Muscle of arm (tissue), 12 donors: ENCODE data around the gene GRIK1. TPM values are rescaled to one million over a fixed set of nuclear protein-coding genes. Genes with fewer than 3 reads are reported as not detected.

Experiments
- DNase-seq: peaks from one replicate; pipeline ENCODE4 v3.0.0-alpha.2; 2013
- polyA plus RNA-seq, 12 donors: library from polyadenylated mRNA; unstranded; fragments of 120-200 nt; gene quantifications; one replicate each; pipeline ENCODE4 v1.2.1, GENCODE V29; 2013; ENCODE audit not compliant: insufficient read length in 12 of 12

Gene GRIK1
- polyA plus RNA-seq, 12 donors, result 0.34 to 10.0 (median 0.61) TPM; not detected in 2

DNA sequence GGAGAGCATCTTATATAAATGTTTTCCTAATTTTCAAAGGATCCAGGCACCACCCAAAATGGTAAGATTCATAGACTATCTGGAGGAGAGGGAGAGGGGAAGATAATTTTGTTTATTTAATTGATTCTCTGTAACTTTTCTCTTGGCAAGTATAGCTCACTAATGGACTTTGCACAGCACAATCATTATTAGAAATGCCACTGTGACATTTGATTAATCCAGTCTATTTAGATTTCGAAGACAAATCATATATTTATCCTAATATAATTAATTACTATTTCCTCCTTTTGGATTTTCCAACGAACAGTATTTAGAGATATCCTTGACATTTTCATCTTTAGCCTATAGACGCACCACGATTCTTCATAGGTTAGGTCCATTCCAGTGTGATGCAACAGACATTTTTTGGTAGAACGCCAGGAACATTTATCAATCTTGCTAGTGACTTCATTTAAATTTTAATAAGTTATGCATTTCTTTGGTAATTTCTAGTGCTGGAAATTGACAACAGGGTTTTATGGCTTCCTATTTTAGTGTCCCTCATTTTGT, 152.4 kb downstream of the GRIK1 start:
- no peak for DNase-seq

DNA sequence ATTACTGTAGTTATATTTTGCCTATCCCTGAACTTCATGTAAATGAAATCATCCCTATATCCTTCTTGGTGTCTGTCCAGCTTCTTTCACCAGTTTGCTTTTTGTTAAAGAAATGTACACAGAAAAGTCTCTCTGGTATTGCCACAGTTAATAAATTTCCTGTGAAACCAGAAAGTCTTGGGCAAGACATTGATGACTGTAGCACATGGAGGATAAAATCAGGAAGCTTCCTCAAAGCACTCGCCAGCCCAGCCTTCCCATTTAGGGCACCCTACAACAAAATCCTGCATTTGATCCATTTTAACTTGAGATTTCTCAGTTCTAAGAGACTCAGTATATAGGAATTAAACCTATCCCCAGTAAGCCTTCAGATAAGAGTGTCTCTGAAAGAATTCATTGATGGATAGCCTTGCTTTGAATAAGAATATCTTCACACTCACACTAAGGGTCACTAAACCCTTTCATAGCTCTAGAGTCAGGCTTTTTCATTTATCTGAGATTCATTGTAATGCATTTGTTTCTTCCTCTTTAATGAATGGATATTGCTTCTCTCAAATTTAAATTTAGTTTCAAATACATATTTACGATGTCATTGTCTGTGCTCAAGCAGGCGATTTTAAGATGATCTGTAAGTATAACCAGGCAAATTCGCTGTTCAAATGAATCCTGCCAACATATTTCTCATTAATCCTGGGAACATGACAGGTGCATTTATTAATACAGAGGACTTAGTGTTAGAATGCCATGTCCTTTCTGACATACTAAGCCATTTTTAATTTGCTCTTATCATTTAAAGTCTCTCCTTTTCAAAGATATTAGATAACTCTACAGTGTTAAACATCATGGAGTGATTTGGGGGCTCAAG, 153.1 kb downstream of the GRIK1 start:
- no peak for DNase-seq

DNA sequence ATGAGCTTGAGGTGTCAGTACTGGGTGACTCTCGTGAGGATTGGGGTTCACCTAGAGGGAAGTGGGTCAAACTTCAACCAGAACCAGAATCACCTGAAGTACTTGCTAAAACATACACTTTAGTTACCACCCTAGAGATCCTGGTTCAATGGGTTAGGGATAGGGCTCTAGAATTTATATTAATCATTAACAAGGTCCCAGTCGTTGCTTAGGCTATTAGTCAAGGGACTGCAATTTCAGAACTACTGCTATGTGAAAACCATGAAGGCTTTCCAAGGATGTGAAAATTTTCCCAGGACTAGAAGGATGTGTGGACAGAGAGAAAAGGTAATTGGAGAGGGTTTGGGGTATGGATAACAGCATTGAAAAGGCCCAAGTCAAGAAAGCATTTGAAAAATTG, 162.6 kb downstream of the GRIK1 start:
- no peak for DNase-seq

DNA sequence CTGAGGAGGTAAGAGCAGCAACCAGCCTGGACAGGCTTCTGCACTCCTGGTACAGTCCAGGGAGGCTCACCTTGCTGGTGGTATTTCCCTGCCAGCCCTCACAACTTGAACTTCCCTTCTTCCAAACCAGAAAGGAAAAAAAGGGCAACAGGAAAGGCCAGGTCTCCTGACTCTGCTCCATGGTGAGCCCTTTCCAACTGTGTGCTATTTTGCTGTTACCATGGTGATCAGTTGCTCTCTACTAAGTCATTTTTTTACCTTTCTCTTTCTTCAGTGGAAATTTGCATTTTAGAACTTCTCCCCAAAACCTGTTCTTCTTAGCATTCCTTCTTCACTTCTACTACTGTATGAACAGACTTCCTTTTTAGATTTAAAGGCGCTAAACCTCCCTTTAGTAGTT, 164.3 kb downstream of the GRIK1 start:
- peak; percentile 7 for DNase-seq

DNA sequence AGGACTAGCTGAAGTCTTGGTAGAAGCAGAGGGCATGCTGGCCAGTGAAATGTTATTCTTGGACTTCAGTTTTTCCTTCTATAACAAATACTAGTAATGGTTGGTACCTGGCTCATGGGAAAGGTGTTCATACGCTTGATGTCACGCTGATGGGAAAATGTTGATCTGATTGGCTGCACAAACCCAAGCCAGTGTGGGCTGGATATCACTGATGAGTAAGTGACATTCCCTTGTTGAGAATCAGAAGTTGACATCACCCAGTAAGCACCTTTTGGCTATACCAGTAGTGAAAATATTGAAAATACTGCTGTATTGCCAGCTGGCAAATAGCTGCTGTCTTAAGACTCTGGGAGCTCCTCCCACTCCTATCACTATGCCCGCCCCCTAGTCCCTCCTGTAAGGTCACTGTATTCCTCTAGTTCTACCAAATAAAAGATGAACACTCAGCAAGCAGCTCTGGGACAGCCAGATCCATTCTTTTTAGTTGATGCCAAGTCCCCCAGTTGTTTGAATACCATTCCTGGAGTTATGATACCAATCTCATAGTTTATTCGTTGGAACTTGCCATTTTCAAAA, 168.2 kb downstream of the GRIK1 start:
- DNase-seq, result no peak

DNA sequence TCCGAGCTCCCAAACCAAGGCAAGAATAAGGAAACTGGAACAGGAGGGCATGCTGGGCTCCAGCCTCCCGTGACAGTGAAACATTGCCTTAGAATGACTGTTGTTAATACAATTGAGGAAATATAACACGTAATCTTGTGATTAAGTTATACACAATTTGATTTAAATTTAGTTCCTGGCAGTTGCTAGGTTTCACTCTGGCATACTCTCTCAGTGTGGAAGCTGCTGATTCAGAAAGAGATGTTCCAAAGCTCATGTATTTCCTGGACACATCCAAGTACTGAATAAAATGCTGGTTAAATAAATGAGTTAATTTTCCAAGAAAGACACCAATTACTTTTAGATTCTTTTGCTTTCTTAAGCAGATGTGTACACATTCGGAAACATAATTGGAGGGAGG, 176.1 kb downstream of the GRIK1 start:
- no peak for DNase-seq

DNA sequence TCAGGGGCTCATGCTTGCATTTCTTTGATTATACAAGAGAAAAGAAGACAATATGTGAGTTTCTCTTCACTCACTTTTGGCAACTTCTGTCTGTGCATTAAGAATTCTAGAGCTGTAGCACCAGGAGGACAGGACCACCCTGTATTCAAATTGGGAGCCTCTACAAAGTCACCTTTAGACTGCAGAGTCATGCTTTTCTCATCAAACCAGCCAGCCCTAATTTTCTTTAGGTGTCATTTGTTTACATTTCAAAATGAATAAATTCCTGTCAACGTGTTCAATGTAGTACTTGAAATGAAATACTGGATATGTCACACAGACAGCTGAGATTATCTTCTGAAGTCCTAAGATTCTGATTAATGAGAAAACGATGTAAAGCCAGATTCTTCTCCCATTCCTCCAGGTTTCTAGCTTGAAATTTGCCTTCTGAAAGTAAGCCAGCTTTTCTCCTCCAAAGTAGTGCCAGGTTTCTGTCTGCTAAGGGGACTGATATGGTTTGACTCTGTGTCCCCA, 177.2 kb downstream of the GRIK1 start:
- no peak for DNase-seq

DNA sequence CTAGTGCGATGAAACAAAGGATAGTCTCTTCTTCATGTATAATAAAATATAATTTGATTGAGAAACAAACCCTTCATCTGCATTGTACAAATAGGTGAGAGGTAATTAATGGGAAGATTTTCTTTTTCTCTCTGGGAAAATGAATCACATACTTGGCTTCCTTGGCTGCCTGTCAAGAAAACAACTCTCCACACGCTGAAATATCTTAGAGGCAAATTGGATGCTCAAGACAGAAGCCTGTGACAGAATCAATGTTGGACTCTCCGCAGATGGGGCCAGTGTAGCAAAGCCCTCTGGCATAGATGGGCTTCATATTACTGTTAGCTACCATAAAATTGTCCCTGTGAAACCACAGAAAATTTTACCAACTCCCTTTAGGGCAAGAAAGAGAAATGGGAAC, 186.6 kb downstream of the GRIK1 start:
- DNase-seq, result no peak

DNA sequence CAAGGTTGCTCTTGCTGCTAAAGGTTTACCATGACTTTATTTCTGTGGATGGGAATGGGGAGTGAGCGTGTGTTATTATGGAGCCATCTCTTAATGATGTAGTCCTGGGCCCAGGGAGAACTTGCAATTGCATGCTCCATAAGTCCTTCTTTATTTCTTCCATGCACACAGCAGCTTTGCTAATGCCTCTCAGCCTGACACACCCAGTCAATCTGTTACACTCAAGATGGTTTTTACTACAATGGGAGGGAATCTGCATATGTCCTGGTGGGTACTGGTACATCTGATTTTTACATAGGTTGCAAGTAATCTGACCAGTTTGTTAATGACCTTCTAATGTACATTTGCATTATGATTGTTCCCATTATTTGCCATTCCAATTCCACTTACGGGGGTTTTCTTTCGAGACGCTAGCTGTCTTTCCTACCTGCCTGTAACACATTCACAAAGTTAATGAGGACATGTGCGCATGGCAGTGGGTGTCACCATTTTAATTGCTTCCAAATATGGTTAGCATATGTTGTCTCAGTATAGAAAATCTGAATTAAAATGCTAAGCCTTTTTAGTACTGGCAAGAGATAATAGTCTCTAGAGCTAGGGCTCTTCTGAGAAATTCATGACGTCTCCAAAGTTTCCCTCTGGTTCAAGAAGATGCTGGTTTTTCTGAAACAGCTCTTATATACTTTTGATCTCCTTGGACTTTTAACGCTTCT, 188.2 kb downstream of the GRIK1 start:
- DNase-seq, result no peak

DNA sequence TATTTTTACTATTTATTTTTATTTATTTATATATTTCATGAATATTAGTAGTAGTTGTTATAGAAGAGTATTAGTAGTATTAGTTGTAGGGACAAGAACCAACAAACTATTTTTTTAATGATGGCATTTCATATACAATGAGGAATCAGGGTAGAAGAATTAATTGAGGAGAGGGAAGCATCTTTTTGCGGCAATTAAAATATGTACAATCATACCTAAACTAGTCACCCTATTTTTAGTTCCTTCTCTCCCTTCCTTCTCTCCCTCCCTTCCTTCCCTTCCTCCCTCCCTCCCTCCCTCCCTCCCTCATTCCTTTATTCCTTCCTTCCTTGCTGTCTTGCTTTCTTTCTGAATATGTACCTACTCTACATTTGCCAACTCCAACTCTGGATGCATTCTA, 189.8 kb downstream of the GRIK1 start:
- DNase-seq, result no peak

DNA sequence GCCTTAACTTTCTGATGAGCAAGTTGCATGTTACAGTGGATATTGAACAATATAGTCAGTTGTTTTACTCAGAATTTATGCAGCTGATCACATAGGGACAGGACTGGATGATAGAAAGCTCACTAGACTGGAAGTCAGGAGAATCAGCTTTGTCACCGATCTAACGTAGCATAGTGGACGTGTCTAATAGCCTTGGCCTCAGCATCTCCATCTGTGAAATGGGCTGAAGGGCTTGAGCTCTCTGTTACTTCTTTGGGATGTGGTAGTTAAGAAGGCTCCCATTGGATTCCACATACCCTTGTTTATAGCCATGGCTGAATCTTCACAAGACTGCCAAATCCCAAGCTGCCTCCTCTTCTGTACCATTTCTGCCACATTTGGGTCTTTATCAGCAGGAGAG, 190.6 kb downstream of the GRIK1 start:
- no peak for DNase-seq

DNA sequence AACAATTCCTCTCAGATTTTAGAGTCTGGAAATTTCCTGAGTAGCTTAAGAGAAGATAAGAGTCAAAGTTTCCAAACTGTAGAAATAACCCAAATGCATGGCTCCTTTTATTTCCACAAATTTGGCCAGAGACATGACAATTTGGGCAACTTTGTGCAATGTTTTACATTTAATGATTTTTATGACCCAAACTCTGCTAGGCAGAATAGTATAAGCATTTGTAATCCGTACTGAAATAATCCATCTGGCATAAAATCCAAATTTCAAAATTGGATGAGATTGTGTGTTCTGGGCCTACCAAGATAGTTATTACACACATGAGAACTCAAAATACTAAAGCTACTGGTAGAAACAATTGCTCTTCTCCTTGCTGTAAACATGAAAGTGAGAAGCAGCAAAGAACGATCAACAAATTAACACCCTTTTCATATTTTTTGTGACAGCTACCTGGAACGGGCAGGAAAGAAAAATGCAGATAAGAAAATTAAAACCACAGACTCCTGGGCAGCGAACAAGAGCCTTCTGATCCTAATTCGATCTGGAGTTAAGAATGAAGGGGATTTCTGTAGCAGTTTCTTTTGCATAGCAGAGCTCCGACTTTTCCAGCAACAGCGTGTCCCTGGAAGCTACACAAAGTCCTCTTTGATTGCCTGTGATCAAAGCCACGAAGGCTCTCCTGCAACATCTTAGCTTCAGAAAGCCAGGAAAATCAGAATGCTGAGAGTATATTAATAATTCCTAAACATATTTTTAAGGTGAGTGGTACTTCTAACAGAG, 191.2 kb downstream of the GRIK1 start:
- peak; percentile 11 for DNase-seq

DNA sequence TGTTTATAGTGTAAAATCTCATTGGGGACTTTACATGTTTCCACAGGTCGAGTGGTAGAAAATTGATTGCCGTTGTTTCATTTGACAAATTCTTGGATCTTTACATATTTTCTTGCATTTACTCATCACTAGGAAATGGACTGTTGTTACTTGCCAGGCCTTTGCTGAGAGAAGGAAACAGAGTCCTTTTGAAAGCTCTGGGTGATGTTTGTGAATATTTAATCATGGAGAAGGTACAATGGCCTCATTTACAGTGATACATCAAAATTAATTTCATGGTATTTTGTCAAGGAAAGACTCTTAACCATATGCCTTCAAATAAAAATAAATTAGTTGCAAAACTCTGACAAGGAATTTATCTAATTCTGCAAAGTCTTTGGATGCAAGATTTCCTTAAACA, 198.0 kb downstream of the GRIK1 start:
- no peak for DNase-seq

DNA sequence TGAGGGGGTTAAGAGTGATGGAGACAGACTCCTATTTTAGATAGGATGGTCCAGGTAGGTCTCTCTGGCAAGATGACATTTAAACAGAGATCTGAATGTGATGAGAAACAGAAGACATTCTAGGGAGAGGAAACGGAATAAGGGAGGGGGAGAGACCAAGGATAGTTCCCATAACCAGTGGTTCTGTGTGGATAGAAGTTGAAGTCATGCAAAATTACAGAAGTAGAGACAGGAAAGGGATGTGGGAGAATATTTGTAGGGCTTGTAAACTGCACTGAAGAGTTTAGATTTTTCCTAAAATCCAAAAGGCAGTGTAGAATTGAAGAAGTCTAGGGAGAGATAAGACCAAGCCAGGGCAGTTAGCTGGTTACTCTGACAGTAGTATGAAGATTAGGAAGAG, 200.6 kb downstream of the GRIK1 start:
- DNase-seq, result no peak

DNA sequence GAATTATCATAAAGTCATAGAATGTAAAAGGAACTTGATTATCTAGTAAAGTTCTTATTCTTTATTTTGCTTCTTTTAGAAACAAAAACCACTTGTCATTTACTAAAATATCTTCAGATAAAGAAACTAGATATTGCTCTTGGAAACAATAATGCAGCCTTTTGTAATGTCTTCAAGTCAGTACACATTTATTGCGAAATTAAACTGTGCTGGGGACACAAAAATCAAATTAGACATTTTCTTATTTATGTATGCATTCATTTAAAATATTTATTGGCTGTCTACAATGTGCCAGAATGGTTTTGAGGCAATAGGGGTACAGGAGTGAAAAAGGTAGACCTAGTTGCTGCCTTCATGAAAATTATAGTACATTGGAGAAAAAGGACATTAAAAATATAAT, 201.1 kb downstream of the GRIK1 start:
- DNase-seq, result no peak

DNA sequence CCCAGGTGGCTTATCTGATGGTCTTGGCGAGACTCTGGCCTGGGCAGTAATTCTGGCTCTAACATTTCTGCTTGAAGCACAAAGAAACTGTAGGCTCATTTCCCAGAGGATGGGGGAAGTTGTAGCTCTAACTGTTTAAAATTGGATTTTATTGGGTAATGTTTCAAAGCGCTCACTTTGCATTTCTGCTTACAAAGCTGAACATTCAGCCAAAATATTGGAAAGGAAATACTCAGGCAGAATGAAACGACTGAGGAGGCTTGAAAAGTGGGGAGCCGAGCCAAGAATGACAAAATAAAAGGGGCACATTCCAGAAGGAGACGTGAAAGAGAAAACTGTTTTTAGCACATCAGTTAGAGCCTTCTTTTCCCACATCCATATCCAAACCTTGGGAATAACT, 202.6 kb downstream of the GRIK1 start:
- DNase-seq, result peak; percentile 52

DNA sequence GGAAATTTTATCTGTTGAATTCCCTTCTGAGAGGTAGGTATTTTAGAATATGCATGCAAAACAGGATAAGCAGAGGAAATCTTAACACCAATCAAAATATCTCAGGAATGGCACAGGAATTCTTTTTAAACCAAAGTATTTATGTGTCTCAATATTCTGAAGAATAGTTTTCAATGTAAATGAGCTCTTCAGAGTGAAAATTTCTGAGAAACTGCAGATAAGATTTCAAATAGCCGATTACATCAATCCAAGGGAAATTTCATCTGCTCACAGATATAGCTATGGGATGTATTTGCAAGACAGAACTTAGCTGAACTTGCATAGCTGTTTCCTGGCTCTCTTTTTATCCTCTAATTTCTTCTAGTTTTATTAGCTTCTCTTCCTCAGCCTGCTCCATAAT, 209.5 kb downstream of the GRIK1 start:
- no peak for DNase-seq

DNA sequence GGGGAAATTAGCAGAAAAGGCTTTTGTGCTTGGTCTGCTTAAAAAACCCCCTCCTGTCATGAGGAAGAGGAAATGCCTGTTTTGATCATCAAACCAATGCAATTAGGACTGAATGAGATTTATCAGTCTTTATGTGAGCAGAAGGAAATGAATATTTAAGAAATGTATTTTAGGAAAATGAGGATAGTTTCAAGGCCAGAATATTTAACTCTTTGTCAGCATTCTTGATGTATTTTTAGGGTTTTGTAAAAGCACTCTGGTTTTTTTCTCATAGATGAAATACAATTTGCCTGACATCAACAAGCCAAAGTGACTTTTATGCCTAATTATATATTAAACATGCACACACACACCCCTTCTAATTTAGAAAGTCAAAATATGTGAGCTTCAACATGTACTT, 213.8 kb downstream of the GRIK1 start:
- no peak for DNase-seq

DNA sequence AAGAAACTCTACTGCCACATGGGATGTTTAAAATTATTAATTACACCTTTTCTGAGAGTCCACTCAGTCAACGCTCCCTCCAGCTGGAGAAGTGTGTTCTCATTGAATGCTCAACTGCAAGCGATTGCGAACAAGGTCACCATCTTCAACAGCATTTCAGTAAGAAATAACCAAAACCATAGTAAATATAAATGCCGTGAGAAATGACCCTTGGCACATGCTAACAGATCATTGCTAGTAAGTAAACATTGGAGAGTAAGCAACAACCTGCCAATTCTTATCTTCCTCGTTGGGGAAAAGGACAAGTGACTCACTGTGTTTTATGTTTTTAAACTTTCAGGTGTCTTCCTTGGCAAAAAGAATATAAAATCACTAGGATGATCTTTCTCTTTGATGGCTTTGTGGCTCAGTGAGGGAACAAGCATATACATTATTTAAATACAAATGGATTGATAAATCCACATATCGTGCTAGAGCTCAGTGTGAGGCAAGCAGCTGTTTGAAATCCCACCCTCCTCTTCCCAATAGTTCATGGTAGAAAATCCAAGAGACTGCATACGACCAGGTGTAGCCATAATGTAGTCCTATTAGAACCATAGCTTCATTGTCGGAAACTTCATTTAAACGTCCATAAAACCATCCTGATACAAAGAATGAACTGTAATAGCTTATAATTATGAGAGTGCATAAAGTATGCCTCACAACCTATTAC, 214.6 kb downstream of the GRIK1 start:
- no peak for DNase-seq

DNA sequence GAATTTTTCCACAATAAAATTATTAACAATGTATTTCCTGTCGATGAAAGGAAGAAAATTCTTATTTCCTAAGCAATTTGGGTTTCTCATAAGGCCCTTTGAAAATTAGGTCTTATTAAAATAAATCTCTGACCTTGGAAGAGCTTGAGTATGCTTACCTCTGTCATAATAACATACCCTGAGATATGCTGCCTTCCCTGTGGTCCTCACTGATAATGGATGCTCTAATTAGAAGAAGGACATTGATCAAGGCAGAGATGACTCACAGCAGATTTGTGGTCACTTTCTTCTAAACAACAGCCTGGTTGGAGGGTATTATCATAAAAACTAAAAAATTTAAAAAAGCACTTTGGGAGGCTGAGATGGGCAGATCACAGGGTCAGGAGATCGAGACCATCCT, 217.8 kb downstream of the GRIK1 start:
- no peak for DNase-seq

DNA sequence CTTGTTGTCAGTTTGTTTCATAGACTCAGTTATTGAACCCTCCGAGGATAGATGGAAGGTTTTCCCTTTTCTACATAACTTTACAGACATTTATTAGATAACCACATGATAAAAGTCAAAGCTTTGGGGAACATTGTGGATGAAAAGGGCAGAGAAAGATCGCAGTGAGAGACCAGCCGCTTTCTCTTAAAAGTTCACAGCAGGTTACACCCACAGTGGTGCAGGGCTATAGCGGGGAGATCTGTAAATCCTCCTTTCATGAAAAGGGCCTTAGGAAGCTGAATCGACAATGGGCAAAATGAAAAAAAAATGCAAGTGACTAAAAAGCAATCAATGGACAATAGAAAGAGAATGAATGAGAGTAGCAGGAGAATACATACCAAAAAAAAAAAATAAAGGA, 218.6 kb downstream of the GRIK1 start:
- no peak for DNase-seq
